IMR-90 (cell line): Measurements from ENCODE around the gene SDHA. TPM values are rescaled to one million over a fixed set of nuclear protein-coding genes. Genes with fewer than 3 reads are reported as not detected.

Experiments used
- ATAC-seq: fragments of 200-7000 bp; cut with Tn5 transposase; 2 replicates; pipeline ENCODE4 v1.9.1; 2020; ENCODE audit warnings: low read depth, mild to moderate bottlenecking, moderate library complexity
- BruUV-seq: library from RNA; stranded (reverse); fragments of 400-500 nt; replicated peaks from 2 replicates; lab custom pipeline; 2021; lab: Mats Ljungman, UMichigan
- CTCF ChIA-PET: fragments of 300-600 bp; formaldehyde crosslinking; extraction: SDS; loops from one replicate; lab custom pipeline; 2021; ENCODE audit warnings: antibody characterized with exemption; lab: Yijun Ruan, JAX
- POLR2A ChIA-PET: fragments of 300-600 bp; sonication (Branson Sonifier 250); formaldehyde crosslinking; loops from one replicate; lab custom pipeline; 2022; ENCODE audit warnings: antibody characterized with exemption; ENCODE audit not compliant: unreplicated experiment; lab: Charles Lee
- DNase-seq: peaks from one replicate; pipeline ENCODE4 v3.0.0; 2013
- H2AFZ ChIP-seq: replicated peaks from 2 replicates; pipeline ENCODE3; 2013; ENCODE audit warnings: low read length, mild to moderate bottlenecking; ENCODE audit not compliant: poor library complexity
- H2AK5ac ChIP-seq: 2 replicates; pipeline ENCODE4 v1.6.1; 2013; ENCODE audit warnings: low read depth, low read length, inconsistent platforms
- H2AK9ac ChIP-seq: replicated peaks from 2 replicates; pipeline ENCODE3; 2013; ENCODE audit warnings: mild to moderate bottlenecking, low read depth, low read length, moderate library complexity; ENCODE audit not compliant: poor library complexity
- H2BK120ac ChIP-seq: 2 replicates; pipeline ENCODE4 v1.6.1; 2013; ENCODE audit warnings: low read depth, low read length, inconsistent platforms
- H2BK15ac ChIP-seq: 3 replicates; pipeline ENCODE4 v1.6.1; 2013; ENCODE audit warnings: low read depth, low read length, inconsistent platforms
- H2BK20ac ChIP-seq: 2 replicates; pipeline ENCODE4 v1.6.1; 2013; ENCODE audit warnings: low read depth, mild to moderate bottlenecking, inconsistent platforms, low read length, moderate library complexity
- H2BK5ac ChIP-seq: 2 replicates; pipeline ENCODE4 v1.6.1; 2013; ENCODE audit warnings: mild to moderate bottlenecking, low read depth, low read length, inconsistent platforms; ENCODE audit not compliant: poor library complexity, severe bottlenecking
- H3K14ac ChIP-seq: replicated peaks from 2 replicates; pipeline ENCODE4 v1.6.1; 2013; ENCODE audit warnings: low read depth, low read length, inconsistent platforms
- H3K18ac ChIP-seq: 2 replicates; pipeline ENCODE4 v1.6.1; 2013; ENCODE audit warnings: low read depth, low read length, control low read depth
- H3K23ac ChIP-seq: 2 replicates; pipeline ENCODE4 v1.6.1; 2013; ENCODE audit warnings: low read depth, low read length, inconsistent platforms
- H3K27ac ChIP-seq: 2 replicates; pipeline ENCODE4 v1.5.1; 2013; ENCODE audit warnings: mild to moderate bottlenecking, control low read depth, low read length; ENCODE audit not compliant: insufficient read depth
- H3K27me3 ChIP-seq: 2 replicates; pipeline ENCODE4 v1.6.1; 2013; ENCODE audit warnings: low read length; ENCODE audit not compliant: control insufficient read depth, insufficient read depth
- H3K36me3 ChIP-seq: 2 replicates; pipeline ENCODE4 v1.6.1; 2013; ENCODE audit warnings: low read length, mixed read lengths; ENCODE audit not compliant: control insufficient read depth, insufficient read depth
- H3K4ac ChIP-seq: 2 replicates; pipeline ENCODE4 v1.6.1; 2013; ENCODE audit warnings: low read depth, low read length, inconsistent platforms
- H3K4me1 ChIP-seq: 2 replicates; pipeline ENCODE4 v1.6.1; 2013; ENCODE audit warnings: low read length, mixed read lengths; ENCODE audit not compliant: control insufficient read depth, insufficient read depth
- H3K4me2 ChIP-seq: 2 replicates; pipeline ENCODE4 v1.6.1; 2013; ENCODE audit warnings: low read depth, mild to moderate bottlenecking, control low read depth, low read length, moderate library complexity
- H3K4me3 ChIP-seq: 2 replicates; pipeline ENCODE4 v1.5.1; 2013; ENCODE audit warnings: low read depth, mild to moderate bottlenecking, control low read depth, low read length, moderate library complexity; ENCODE audit not compliant: insufficient read depth
- H3K56ac ChIP-seq: 2 replicates; pipeline ENCODE4 v1.6.1; 2013; ENCODE audit warnings: low read length, inconsistent platforms; ENCODE audit not compliant: insufficient read depth; ENCODE audit errors: extremely low read depth
- H3K79me1 ChIP-seq, 2 experiments: 2 replicates each; pipeline ENCODE4 v1.6.1; 2013; ENCODE audit warnings: low read length in 2 of 2, inconsistent platforms in 1 of 2, low read depth in 1 of 2
- H3K9ac ChIP-seq: 2 replicates; pipeline ENCODE4 v1.6.1; 2013; ENCODE audit warnings: low read depth, low read length, control low read depth
- H3K9me1 ChIP-seq: 2 replicates; pipeline ENCODE4 v1.6.1; 2013; ENCODE audit warnings: low read length, inconsistent platforms; ENCODE audit not compliant: insufficient read depth
- H3K9me3 ChIP-seq: 2 replicates; pipeline ENCODE4 v1.6.1; 2013; ENCODE audit warnings: low read length; ENCODE audit not compliant: control insufficient read depth, insufficient read depth
- H4K20me1 ChIP-seq: 2 replicates; pipeline ENCODE4 v1.6.1; 2013; ENCODE audit warnings: low read length, inconsistent platforms; ENCODE audit not compliant: insufficient read depth
- H4K5ac ChIP-seq: 2 replicates; pipeline ENCODE4 v1.6.1; 2013; ENCODE audit warnings: mild to moderate bottlenecking, low read depth, low read length, control low read depth
- H4K8ac ChIP-seq, 2 experiments: 2 replicates each; pipeline ENCODE4 v1.6.1; 2013; ENCODE audit warnings: low read depth in 2 of 2, low read length in 2 of 2, control low read depth in 1 of 2, inconsistent platforms in 1 of 2
- H4K91ac ChIP-seq: 2 replicates; pipeline ENCODE4 v1.6.1; 2013; ENCODE audit warnings: low read depth, low read length, inconsistent platforms; ENCODE audit not compliant: insufficient read depth
- MAFK ChIP-seq: IDR thresholded peaks from 2 replicates; pipeline ENCODE4 v1.6.1; 2012; ENCODE audit warnings: low read depth, low read length, improper control_type of control experiment
- WGBS, 2 experiments: methylation state at CpG; one replicate each; pipeline versions ENCODE4 v1.1.5 to v1.1.7; 2013; ENCODE audit warnings: missing lambda C conversion rate in 2 of 2; ENCODE audit not compliant: insufficient read length in 1 of 2; ENCODE audit errors: extremely low coverage in 2 of 2; 5-methylcytosine and 5-hydroxymethylcytosine counted together
- dilution Hi-C: fragments of 300-500 bp; cut with HindIII; formaldehyde crosslinking; loops from one replicate; pipeline ENCODE4 v1.14.3; 2018; ENCODE audit warnings: low sequenced_read_pairs; ENCODE audit not compliant: unreplicated experiment
- in situ Hi-C: fragments of 300-500 bp; cut with MboI; formaldehyde crosslinking; loops from 3 replicates; pipeline ENCODE4 v1.14.3; 2019; ENCODE audit warnings: low sequenced_read_pairs, inconsistent platforms, mixed read lengths
- intact Hi-C: fragments of 100-400 bp; cut with micrococcal nuclease; formaldehyde crosslinking; loops from 2 replicates; pipeline ENCODE4 v1.10.0; 2022
- polyA plus RNA-seq, 3 experiments: library from polyadenylated mRNA; depleted of rRNA; stranded (reverse); fragments of >200 nt; gene quantifications; 2 replicates each; pipeline ENCODE4 v1.2.3, GENCODE V29; 2012; ENCODE audit warnings: low replicate concordance in 1 of 3
- total RNA-seq: library from RNA; depleted of rRNA; stranded (reverse); fragments of >200 nt; gene quantifications from 2 replicates; pipeline ENCODE4 v1.2.3, GENCODE V29; 2012

The SDHA gene
- total and polyA plus RNA-seq, 2 of the 4 experiments (the other 2 are of a cell fraction), result 105 to 121 TPM

GRCh38 chr5:204966-205670, 13.0 kb upstream of the SDHA start:
- no peaks in the 10 kb centered on the region for H3K9me3 ChIP-seq
- H3K4me1 ChIP-seq, result 0 out of 2 replicates have a peak, but pooled peaks cover 2% of the 10 kb centered on the region
- H3K4me3 ChIP-seq, result no peak overlapping the region
- H2AK5ac ChIP-seq, result no peak overlapping the region
- peaks cover 29 to 31% of the 10 kb centered on the region in 2 experiments for H3K79me1 ChIP-seq
- CTCF ChIA-PET, result no interaction called here
- H3K36me3 ChIP-seq, result peaks cover 16% of the 10 kb centered on the region
- 94% methylated on average over 16 of the region's 30 CpGs; no CpG with 5 or more reads in 1 of the 2 experiments for WGBS, 2 experiments
- H3K18ac ChIP-seq, result no peak overlapping the region
- DNase-seq (no peak), ATAC-seq (no peak)
- no peak overlapping the region for H3K4ac ChIP-seq
- H3K4me2 ChIP-seq, result no peak overlapping the region
- no peak overlapping the region for H2BK20ac ChIP-seq
- no peak overlapping the region for H3K9ac ChIP-seq
- H2BK120ac ChIP-seq, result no peak overlapping the region
- no peak overlapping the region for H4K5ac ChIP-seq
- H3K56ac ChIP-seq, result no peak overlapping the region
- H2BK5ac ChIP-seq, result no peak overlapping the region
- POLR2A ChIA-PET, result no interaction called here
- H4K20me1 ChIP-seq, result peaks cover 34% of the 10 kb centered on the region
- dilution Hi-C loops, result no loop called here
- no peak overlapping the region for H3K14ac ChIP-seq
- H3K27ac ChIP-seq, result no peak overlapping the region
- no peak overlapping the region for H3K23ac ChIP-seq
- H3K9me1 ChIP-seq, result peaks cover 6% of the 10 kb centered on the region; the same call in 1 of the 2 replicates
- H2BK15ac ChIP-seq, result no peak overlapping the region
- no peak overlapping the region for H2AK9ac ChIP-seq
- H2AFZ ChIP-seq, result no peak overlapping the region
- no peak overlapping the region for H4K8ac ChIP-seq
- in situ Hi-C loops, result no loop called here
- TF ChIP-seq MAFK, result no peak
- H4K91ac ChIP-seq, result no peak overlapping the region
- intact Hi-C loops, result no loop called here
- TSS peak; percentile 71 for BruUV-seq
- H3K27me3 ChIP-seq, result no peaks in the 10 kb centered on the region
